Measurements from ENCODE around the gene TRIM26. TPM values are rescaled to one million over a fixed set of nuclear protein-coding genes. Genes with fewer than 3 reads are reported as not detected.

Gene TRIM26
- total RNA-seq, 4 donors from 2014 or later, result 38.1 to 57.8 (median 45.8) TPM

- no peaks in the 10 kb centered on the region for H3K27me3 ChIP-seq
- no peak overlapping the region for H3K4me3 ChIP-seq
- 77 to 84% methylated on average over 2 to 3 of the region's 3 CpGs for WGBS, 2 donors (ENCODE audit: low coverage in 1 of 2)
- no peaks in the 10 kb centered on the region for H3K36me3 ChIP-seq
- no peak overlapping the region for H3K27ac ChIP-seq
- TF ChIP-seq EP300 (IDR thresholded peaks at IDR 0.05), result no peak
- TF ChIP-seq POLR2A (IDR thresholded peaks at IDR 0.05), result no peak
- no peak for TF ChIP-seq CTCF (IDR thresholded peaks at IDR 0.05)
- TF ChIP-seq POLR2AphosphoS5 (IDR thresholded peaks at IDR 0.05), result no peak
- ATAC-seq, result no peak
- no peaks in the 10 kb centered on the region for H3K9me3 ChIP-seq
- H3K4me1 ChIP-seq, result no peaks in the 10 kb centered on the region
These were observed 31.4 kb upstream of the TRIM26 start for GRCh38 chr6:30244560-30244959.

GRCh38 chr6:30238178-30238795 is 25.1 kb upstream of the TRIM26 start:
- no peak overlapping the region for H3K27ac ChIP-seq
- ATAC-seq, result no peak
- no peaks in the 10 kb centered on the region for H3K36me3 ChIP-seq
- TF ChIP-seq EP300 (IDR thresholded peaks at IDR 0.05) (no peak), POLR2AphosphoS5 (IDR thresholded peaks at IDR 0.05) (no peak), POLR2A (IDR thresholded peaks at IDR 0.05) (no peak), CTCF (IDR thresholded peaks at IDR 0.05) (peak in 3 of 4 experiments; percentile 11 to 38 (median 29))
- H3K4me3 ChIP-seq, result no peak overlapping the region
- H3K27me3 ChIP-seq, result no peaks in the 10 kb centered on the region
- H3K4me1 ChIP-seq, result no peaks in the 10 kb centered on the region
- H3K9me3 ChIP-seq, result no peaks in the 10 kb centered on the region
- 21 to 28% methylated on average over 6 of the region's 6 CpGs for WGBS, 2 donors (ENCODE audit: low coverage in 1 of 2)

- ATAC-seq, result no peak
- WGBS, 2 donors (ENCODE audit: low coverage in 1 of 2), result 31% methylated on average over 2 of the region's 2 CpGs; no CpG with 5 or more reads in 1 of the 2 donors
- H3K27ac ChIP-seq, result no peak overlapping the region
- no peaks in the 10 kb centered on the region for H3K36me3 ChIP-seq
- H3K9me3 ChIP-seq, result no peaks in the 10 kb centered on the region
- TF ChIP-seq POLR2A (IDR thresholded peaks at IDR 0.05) (no peak), POLR2AphosphoS5 (IDR thresholded peaks at IDR 0.05) (no peak), CTCF (IDR thresholded peaks at IDR 0.05) (no peak), EP300 (IDR thresholded peaks at IDR 0.05) (no peak)
- H3K4me3 ChIP-seq, result no peak overlapping the region
- H3K27me3 ChIP-seq, result no peaks in the 10 kb centered on the region
- H3K4me1 ChIP-seq, result no peaks in the 10 kb centered on the region
These were observed 21.1 kb upstream of the TRIM26 start for GRCh38 chr6:30234356-30234755.

- Histone ChIP-seq H3K27ac (no peak overlapping the region), H3K27me3 (no peaks in the 10 kb centered on the region), H3K4me3 (no peak overlapping the region), H3K36me3 (no peaks in the 10 kb centered on the region), H3K4me1 (no peaks in the 10 kb centered on the region), H3K9me3 (no peaks in the 10 kb centered on the region)
- ATAC-seq, result no peak
- 82 to 92% methylated on average over 2 of the region's 2 CpGs for WGBS, 2 donors (ENCODE audit: low coverage in 1 of 2)
- TF ChIP-seq POLR2AphosphoS5 (IDR thresholded peaks at IDR 0.05), result no peak
- no peak for TF ChIP-seq POLR2A (IDR thresholded peaks at IDR 0.05)
- TF ChIP-seq EP300 (IDR thresholded peaks at IDR 0.05), result no peak
- TF ChIP-seq CTCF (IDR thresholded peaks at IDR 0.05), result no peak
These were observed 17.9 kb upstream of the TRIM26 start for GRCh38 chr6:30231067-30231466.

GRCh38 chr6:30227763-30228487 is 14.7 kb upstream of the TRIM26 start:
- H3K36me3 ChIP-seq, result no peaks in the 10 kb centered on the region
- 63 to 71% methylated on average over 2 to 5 of the region's 6 CpGs for WGBS, 2 donors (ENCODE audit: low coverage in 1 of 2)
- TF ChIP-seq POLR2A (IDR thresholded peaks at IDR 0.05) (no peak), CTCF (IDR thresholded peaks at IDR 0.05) (no peak)
- no peaks in the 10 kb centered on the region for H3K9me3 ChIP-seq
- no peaks in the 10 kb centered on the region for H3K4me1 ChIP-seq
- no peak overlapping the region for H3K4me3 ChIP-seq
- no peaks in the 10 kb centered on the region for H3K27me3 ChIP-seq
- H3K27ac ChIP-seq, result no peak overlapping the region
- ATAC-seq, result no peak
